ENCODE measurements around the gene ACSL5.

Gene ACSL5

GRCh38 chr10:112373912-112374338 is at the start of gene ACSL5:
Gene ACSL5 (plus strand): TSS chr10:112374116. CDS start chr10:112394947, 20,831 bp downstream.
- DNase-seq (ENCODE audit: low read depth): no peak
- no peak within 1 kb of the TSS for H3K4me3 ChIP-seq (ENCODE audit: low read depth, low read length)
- TF ChIP-seq CTCF (IDR thresholded peaks at IDR 0.05; ENCODE audit: low read depth, low read length, missing control alignments): no peak

DNA sequence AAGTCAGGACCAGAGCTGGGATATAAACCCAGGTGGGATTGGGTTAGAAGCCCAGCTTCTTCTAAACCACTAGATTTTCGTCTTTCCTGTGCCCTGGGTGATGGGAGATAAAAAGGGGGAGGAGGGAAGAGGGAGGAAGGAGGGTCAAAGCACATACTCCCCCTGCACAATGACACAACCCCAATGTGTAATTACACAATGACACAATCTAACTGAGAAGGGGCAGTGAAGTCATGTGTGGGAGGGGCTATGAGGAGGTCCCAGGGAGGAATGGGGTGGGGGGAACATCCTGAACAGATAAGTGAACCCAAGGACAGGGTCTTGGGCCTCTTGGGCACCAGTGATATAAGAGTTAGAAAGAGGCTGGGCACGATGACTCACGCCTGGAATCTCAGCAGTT is 46.2 kb upstream of the ACSL5 start:
- H3K4me3 ChIP-seq (ENCODE audit: low read depth, low read length): no peak overlapping the region
- no peak for TF ChIP-seq CTCF (IDR thresholded peaks at IDR 0.05; ENCODE audit: low read depth, low read length, missing control alignments)
- no peak for DNase-seq (ENCODE audit: low read depth)

GRCh38 chr10:112330162-112330561 is 43.8 kb upstream of the ACSL5 start:
- H3K4me3 ChIP-seq (ENCODE audit: low read depth, low read length): no peak overlapping the region
- no peak for DNase-seq (ENCODE audit: low read depth)
- TF ChIP-seq CTCF (IDR thresholded peaks at IDR 0.05; ENCODE audit: low read depth, low read length, missing control alignments): no peak

GRCh38 chr10:112330607-112331160 is 43.2 kb upstream of the ACSL5 start:
- no peak for TF ChIP-seq CTCF (IDR thresholded peaks at IDR 0.05; ENCODE audit: low read depth, low read length, missing control alignments)
- no peak overlapping the region for H3K4me3 ChIP-seq (ENCODE audit: low read depth, low read length)
- no peak for DNase-seq (ENCODE audit: low read depth)

- no peak for DNase-seq (ENCODE audit: low read depth)
- H3K4me3 ChIP-seq (ENCODE audit: low read depth, low read length): no peak overlapping the region
- TF ChIP-seq CTCF (IDR thresholded peaks at IDR 0.05; ENCODE audit: low read depth, low read length, missing control alignments): no peak
Measured at GRCh38 chr10:112332022-112332421, 41.9 kb upstream of the ACSL5 start.

GRCh38 chr10:112332509-112333228 is 41.2 kb upstream of the ACSL5 start:
- no peak for TF ChIP-seq CTCF (IDR thresholded peaks at IDR 0.05; ENCODE audit: low read depth, low read length, missing control alignments)
- no peak for DNase-seq (ENCODE audit: low read depth)
- H3K4me3 ChIP-seq (ENCODE audit: low read depth, low read length): no peak overlapping the region

- TF ChIP-seq CTCF (IDR thresholded peaks at IDR 0.05; ENCODE audit: low read depth, low read length, missing control alignments): no peak
- no peak overlapping the region for H3K4me3 ChIP-seq (ENCODE audit: low read depth, low read length)
- no peak for DNase-seq (ENCODE audit: low read depth)
Measured at GRCh38 chr10:112333452-112333851, 40.5 kb upstream of the ACSL5 start.
